ENCODE measurements around the gene CEP76.
"Not testable (repeated sequence)": the region's sequence is repeated elsewhere in the genome, so short reads cannot be mapped to it uniquely, and the experiment has no call there.

CEP76 gene

DNA sequence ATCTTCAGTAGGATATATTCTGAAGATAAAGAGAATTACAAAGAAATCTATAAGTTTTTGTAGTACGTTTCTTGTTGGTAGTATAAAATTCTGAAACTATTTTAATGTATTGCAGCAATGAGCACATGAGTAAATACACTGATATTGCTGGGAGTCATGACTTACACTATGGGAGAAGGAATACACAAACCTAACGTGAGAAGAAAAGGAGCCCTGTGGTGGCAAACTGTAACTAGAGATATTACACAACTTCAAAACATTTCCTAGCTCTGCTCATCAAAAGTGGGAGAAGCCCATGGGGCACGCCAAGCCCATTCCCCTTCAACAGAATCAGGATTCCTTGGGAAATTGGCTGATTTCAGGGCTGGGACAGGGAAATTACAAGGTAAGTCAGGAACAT, 65.1 kb downstream of the CEP76 start:
- DNase-seq (ENCODE audit: low read depth), result peak; percentile 31
- H3K4me3 ChIP-seq (replicated peaks; ENCODE audit: low read depth, low read length), result no peak overlapping the region
- TF ChIP-seq, protein P1, sequence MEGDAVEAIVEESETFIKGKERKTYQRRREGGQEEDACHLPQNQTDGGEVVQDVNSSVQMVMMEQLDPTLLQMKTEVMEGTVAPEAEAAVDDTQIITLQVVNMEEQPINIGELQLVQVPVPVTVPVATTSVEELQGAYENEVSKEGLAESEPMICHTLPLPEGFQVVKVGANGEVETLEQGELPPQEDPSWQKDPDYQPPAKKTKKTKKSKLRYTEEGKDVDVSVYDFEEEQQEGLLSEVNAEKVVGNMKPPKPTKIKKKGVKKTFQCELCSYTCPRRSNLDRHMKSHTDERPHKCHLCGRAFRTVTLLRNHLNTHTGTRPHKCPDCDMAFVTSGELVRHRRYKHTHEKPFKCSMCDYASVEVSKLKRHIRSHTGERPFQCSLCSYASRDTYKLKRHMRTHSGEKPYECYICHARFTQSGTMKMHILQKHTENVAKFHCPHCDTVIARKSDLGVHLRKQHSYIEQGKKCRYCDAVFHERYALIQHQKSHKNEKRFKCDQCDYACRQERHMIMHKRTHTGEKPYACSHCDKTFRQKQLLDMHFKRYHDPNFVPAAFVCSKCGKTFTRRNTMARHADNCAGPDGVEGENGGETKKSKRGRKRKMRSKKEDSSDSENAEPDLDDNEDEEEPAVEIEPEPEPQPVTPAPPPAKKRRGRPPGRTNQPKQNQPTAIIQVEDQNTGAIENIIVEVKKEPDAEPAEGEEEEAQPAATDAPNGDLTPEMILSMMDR (IDR thresholded peaks at IDR 0.05; ENCODE audit: low read length, missing control alignments), result no peak

DNA sequence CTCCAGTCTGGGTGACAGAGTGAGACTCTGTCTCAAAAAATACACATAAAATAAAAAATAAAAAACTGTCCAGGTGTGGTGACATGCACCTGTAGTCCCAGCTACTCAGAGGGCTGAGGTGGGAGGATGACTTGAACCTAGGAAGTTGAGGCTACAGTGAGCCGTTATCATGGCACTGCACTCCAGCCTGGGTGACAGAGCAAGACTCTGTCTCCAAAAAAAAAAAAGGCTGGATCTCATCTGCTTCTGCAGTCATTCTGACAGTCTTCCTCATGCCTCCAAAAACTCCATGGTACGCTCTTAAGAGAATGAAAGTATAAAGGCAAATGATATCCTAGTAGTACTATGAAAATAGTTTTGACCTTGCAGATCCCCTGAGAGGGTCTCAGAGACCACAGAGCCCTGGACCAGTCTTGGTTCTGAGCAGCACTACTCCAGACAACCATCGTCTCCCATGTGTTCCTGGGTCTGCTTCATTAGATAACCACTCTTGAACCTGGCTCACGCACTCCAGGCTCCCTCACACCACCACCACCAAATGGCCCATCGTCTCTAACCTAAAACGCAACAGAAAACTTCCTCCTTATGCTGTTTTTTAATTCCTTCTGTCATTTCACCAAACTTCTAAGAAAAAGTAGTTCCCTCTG, 70.6 kb downstream of the CEP76 start:
- TF ChIP-seq, protein P1 (IDR thresholded peaks at IDR 0.05; ENCODE audit: low read length, missing control alignments), result no peak
- no peak for DNase-seq (ENCODE audit: low read depth)
- H3K4me3 ChIP-seq (replicated peaks; ENCODE audit: low read depth, low read length), result no peak overlapping the region

DNA sequence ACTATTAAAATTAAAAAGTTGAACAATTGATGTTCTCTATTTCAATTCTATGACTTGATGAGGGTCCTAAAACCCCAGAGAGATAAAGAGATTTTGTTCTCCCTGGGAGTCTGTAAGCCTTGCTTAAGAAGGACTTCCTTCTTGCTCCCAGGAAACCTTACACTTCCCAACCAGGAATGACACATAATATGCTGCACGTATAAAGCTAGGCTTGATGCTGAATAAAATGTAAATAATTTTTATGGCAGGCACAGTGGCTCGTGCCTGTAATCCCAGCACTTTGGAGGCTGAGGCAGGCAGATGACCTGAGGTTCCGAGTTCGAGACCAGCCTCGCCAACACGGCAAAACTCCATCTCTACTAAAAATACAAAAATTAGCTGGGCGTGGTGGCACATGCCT, 72.4 kb downstream of the CEP76 start:
- DNase-seq (ENCODE audit: low read depth), result peak; percentile 34
- TF ChIP-seq, protein P1 (IDR thresholded peaks at IDR 0.05; ENCODE audit: low read length, missing control alignments), result no peak
- H3K4me3 ChIP-seq (replicated peaks; ENCODE audit: low read depth, low read length), result no peak overlapping the region

DNA sequence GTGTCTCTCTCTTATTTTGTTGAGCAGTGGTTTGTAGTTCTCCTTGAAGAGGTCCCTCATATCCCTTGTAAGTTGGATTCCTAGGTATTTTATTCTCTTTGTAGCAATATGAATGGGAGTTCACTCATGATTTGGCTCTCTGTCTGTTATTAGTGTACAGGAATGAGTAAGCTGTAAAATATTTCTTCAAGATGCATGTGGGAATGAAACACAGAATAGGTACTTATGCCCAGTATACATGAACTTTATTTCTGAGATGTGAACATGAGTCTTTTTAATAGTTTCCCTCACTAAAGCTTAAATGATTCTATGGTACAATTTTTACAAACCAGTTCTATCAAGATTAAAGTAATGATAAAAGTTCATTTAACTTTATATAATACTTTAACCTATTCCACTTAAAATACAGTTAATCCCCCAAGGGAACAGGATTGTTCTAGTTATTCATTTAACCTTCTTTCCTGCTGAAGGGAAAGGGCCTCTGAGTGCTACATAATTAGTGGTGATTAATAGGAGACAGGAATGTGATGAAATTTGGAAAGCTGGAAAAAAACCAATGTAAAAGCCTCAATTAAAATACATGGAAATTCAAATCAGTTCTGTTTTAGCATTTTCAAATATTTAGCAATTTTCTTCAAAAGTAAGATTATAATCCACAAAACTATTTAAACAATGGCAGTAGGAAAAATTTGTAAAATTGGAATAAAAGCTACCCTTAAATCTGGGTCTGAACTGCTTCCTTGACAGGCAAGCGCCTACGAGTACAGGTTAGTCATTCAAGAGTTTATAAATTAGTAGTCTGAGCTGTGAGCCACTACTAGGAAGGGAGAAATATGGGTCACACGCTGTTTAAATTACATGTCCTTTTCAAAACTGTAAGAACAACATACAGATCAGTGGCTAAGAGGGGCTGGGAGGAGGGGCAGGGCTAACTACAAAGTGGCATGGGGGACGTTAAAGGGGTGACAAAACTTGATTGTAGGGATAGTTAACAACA, 73.5 kb downstream of the CEP76 start:
- TF ChIP-seq, protein P1 (IDR thresholded peaks at IDR 0.05; ENCODE audit: low read length, missing control alignments), result no peak
- DNase-seq (ENCODE audit: low read depth), result peak; percentile 58
- H3K4me3 ChIP-seq (replicated peaks; ENCODE audit: low read depth, low read length), result no peak overlapping the region

DNA sequence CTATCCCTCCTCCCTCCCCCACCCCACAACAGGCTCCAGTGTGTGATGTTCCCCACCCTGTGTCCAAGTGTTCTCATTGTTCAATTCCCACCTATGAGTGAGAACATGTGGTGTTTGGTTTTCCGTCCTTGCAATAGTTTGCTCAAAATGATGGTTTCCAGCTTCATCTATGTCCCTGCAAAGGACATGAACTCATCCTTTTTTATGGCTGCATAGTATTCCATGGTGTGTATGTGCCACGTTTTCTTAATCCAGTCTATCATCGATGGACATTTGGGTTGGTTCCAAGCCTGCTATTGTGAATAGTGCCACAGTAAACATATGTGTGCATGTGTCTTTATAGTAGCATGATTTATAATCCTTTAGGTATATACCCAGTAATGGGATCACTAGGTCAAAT, 75.3 kb downstream of the CEP76 start:
- DNase-seq (ENCODE audit: low read depth); H3K4me3 ChIP-seq (replicated peaks; ENCODE audit: low read depth, low read length): not testable (repeated sequence)

DNA sequence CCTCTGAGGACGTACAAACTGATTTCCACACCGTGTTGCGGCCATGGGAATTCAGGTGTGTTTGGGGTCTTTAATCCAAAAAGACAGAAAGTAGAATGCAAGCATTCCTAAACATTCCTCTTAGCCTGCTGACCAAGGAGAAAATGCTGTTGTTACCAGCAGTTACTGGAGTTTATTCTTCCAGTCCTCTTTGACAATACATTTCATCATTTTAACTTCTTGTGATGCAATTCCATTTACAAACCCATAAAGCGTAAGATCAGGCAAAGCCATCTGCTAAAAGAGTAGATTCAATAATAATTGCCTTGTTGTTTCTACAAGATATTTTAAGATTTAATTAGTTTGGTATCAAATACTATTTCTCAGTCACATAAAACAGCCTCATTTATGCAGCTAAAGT, 77.3 kb downstream of the CEP76 start:
- TF ChIP-seq, protein P1 (IDR thresholded peaks at IDR 0.05; ENCODE audit: low read length, missing control alignments), result no peak
- peak; percentile 64 for DNase-seq (ENCODE audit: low read depth)
- no peak overlapping the region for H3K4me3 ChIP-seq (replicated peaks; ENCODE audit: low read depth, low read length)

Measured in fibroblast of pulmonary artery (primary cell).